ENCODE measurements around the gene TRAPPC4.

- TF ChIP-seq, protein P1, sequence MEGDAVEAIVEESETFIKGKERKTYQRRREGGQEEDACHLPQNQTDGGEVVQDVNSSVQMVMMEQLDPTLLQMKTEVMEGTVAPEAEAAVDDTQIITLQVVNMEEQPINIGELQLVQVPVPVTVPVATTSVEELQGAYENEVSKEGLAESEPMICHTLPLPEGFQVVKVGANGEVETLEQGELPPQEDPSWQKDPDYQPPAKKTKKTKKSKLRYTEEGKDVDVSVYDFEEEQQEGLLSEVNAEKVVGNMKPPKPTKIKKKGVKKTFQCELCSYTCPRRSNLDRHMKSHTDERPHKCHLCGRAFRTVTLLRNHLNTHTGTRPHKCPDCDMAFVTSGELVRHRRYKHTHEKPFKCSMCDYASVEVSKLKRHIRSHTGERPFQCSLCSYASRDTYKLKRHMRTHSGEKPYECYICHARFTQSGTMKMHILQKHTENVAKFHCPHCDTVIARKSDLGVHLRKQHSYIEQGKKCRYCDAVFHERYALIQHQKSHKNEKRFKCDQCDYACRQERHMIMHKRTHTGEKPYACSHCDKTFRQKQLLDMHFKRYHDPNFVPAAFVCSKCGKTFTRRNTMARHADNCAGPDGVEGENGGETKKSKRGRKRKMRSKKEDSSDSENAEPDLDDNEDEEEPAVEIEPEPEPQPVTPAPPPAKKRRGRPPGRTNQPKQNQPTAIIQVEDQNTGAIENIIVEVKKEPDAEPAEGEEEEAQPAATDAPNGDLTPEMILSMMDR (conservative IDR thresholded peaks at IDR 0.05): no peak
- TF ChIP-seq EZH2 (IDR thresholded peaks at IDR 0.05; ENCODE audit: low read depth): no peak
Observed at GRCh38 chr11:119019996-119020395, 1.4 kb downstream of the TRAPPC4 start.
